ENCODE results near the gene TBC1D7. TPM values are rescaled to one million over a fixed set of nuclear protein-coding genes. Genes with fewer than 3 reads are reported as not detected.
A peak's percentile ranks its signal among the peaks of the same experiment; 100 is the strongest.

TBC1D7 gene
- total and polyA plus RNA-seq, 2 donors (not counting 1 experiment from before 2014, with no cell fraction given) = 21.5 to 22.3 TPM

DNA sequence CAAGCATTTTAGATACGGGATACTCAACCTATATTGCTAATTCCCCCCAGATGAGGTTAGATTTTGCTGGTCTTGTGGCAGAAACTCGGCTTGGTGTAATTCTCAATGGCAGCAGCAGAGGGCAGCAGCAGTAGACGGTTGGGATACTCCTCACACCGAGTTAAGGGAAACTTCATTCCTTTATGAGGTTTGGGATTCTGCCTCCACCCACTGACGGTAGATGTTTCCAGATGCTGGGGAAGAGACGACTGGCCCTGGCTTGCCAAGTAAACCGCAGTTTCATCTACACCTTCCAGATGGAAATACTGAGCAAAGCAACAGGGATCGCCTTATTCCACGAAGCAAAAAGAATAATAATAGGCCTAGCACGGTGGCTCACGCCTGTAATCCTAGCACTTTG, 8.2 kb upstream of the TBC1D7 start:
- Histone ChIP-seq H4K20me1 (ENCODE audit: control insufficient read depth, insufficient read depth, low read length, poor library complexity, severe bottlenecking) (no peaks in the 10 kb centered on the region), H3K27me3 (replicated peaks in 1 of 4; ENCODE audit: control extremely low read depth in 1 of 4, control insufficient read depth in 3 of 4, insufficient read depth in 4 of 4, low read length in 3 of 4) (no peaks in the 10 kb centered on the region), H3K4me1 (ENCODE audit: control insufficient read depth in 2 of 2, insufficient read depth in 2 of 2, low read length in 2 of 2) (peaks cover 40% of the 10 kb centered on the region in 2 donors), H3K4me3 (ENCODE audit: control extremely low read depth in 1 of 5, extremely low read depth in 1 of 5, insufficient read depth in 1 of 5, low read depth in 2 of 5, low read length in 4 of 5) (no peak overlapping the region), H3K9ac (ENCODE audit: low read length) (no peak overlapping the region), H2AFZ (ENCODE audit: insufficient read depth, low read depth, low read length, poor library complexity, severe bottlenecking) (no peak overlapping the region), H3K9me3 (ENCODE audit: control extremely low read depth in 1 of 3, control insufficient read depth in 2 of 3, insufficient read depth in 1 of 3, low read length in 2 of 3) (peaks cover 0 to 4% (median 2%) of the 10 kb centered on the region in 3 donors), H3K36me3 (replicated peaks in 1 of 2; ENCODE audit: control extremely low read depth in 1 of 2, control insufficient read depth in 1 of 2, extremely low read depth in 1 of 2, insufficient read depth in 2 of 2, low read length in 1 of 2) (no peaks in the 10 kb centered on the region), H3K27ac (ENCODE audit: low read length in 2 of 2) (no peak overlapping the region), H3K4me2 (replicated peaks; ENCODE audit: low read depth, low read length, poor library complexity, severe bottlenecking) (peak overlapping the region; percentile 48), H3K79me2 (ENCODE audit: control insufficient read depth, insufficient read depth, low read length) (no peaks in the 10 kb centered on the region)
- Mint-ChIP-seq H3K27ac (peak overlapping the region; percentile 5), H3K9me3 (ENCODE audit: insufficient read depth) (no peaks in the 10 kb centered on the region), H3K27me3 (no peaks in the 10 kb centered on the region), H3K4me3 (no peak overlapping the region), H3K4me1 (peaks cover 46% of the 10 kb centered on the region)
- ChIA-PET CTCF (interaction anchor here (0.8 to 4.8 kb wide), 16 partner anchors 8 to 288 kb away, joined by 3 to 56 read pairs (median 10); partner anchors contain the start of genes NOL7, SIRT5 and TBC1D7), POLR2A (no interaction called here)
- 55% methylated on average over 6 of the region's 11 CpGs for WGBS (ENCODE audit: insufficient coverage)
- ATAC-seq (ENCODE audit: low read depth) (peak; percentile 81), DNase-seq (peak; percentile 84)
- no peak for TF ChIP-seq EZH2 (IDR thresholded peaks at IDR 0.05; ENCODE audit: borderline replicate concordance, insufficient read depth, low read depth, low read length, poor library complexity, severe bottlenecking)
- peak; percentile 90 for TF ChIP-seq CTCF (IDR thresholded peaks at IDR 0.05)
- intact Hi-C loops (cut with micrococcal nuclease) = loop anchor here (1.0 to 2.0 kb wide), 6 partner anchors 18 to 239 kb away; no protein-coding TSS in a partner anchor

- H3K4me3 Mint-ChIP-seq = no peak overlapping the region
- ATAC-seq (ENCODE audit: low read depth) (no peak), DNase-seq (no peak)
- no peak overlapping the region for H3K4me3 ChIP-seq (ENCODE audit: control extremely low read depth in 1 of 5, extremely low read depth in 1 of 5, insufficient read depth in 1 of 5, low read depth in 2 of 5, low read length in 4 of 5)
- H3K9me3 Mint-ChIP-seq (ENCODE audit: insufficient read depth) = no peaks in the 10 kb centered on the region
- no peak for TF ChIP-seq EZH2 (IDR thresholded peaks at IDR 0.05; ENCODE audit: borderline replicate concordance, insufficient read depth, low read depth, low read length, poor library complexity, severe bottlenecking)
- TF ChIP-seq CTCF (IDR thresholded peaks at IDR 0.05) = no peak
- no peak overlapping the region for H3K4me2 ChIP-seq (replicated peaks; ENCODE audit: low read depth, low read length, poor library complexity, severe bottlenecking)
- peaks cover 28 to 29% of the 10 kb centered on the region in 2 donors for H3K4me1 ChIP-seq (ENCODE audit: control insufficient read depth in 2 of 2, insufficient read depth in 2 of 2, low read length in 2 of 2)
- H3K9me3 ChIP-seq (ENCODE audit: control extremely low read depth in 1 of 3, control insufficient read depth in 2 of 3, insufficient read depth in 1 of 3, low read length in 2 of 3) = no peaks in the 10 kb centered on the region
- ChIA-PET POLR2A (no interaction called here), CTCF (interaction anchor here (0.7 to 9.8 kb wide), 16 partner anchors 20 to 1955 kb away, joined by 3 to 238 read pairs (median 6); partner anchors contain the start of genes NOL7 and SIRT5)
- 48% methylated on average over 3 of the region's 3 CpGs for WGBS (ENCODE audit: insufficient coverage)
- no peaks in the 10 kb centered on the region for H3K27me3 ChIP-seq (replicated peaks in 1 of 4; ENCODE audit: control extremely low read depth in 1 of 4, control insufficient read depth in 3 of 4, insufficient read depth in 4 of 4, low read length in 3 of 4)
- no peaks in the 10 kb centered on the region for H3K27me3 Mint-ChIP-seq
- peaks cover 36% of the 10 kb centered on the region for H3K4me1 Mint-ChIP-seq
- H3K27ac Mint-ChIP-seq = no peak overlapping the region
- H3K27ac ChIP-seq (ENCODE audit: low read length in 2 of 2) = no peak overlapping the region
- no peaks in the 10 kb centered on the region for H3K79me2 ChIP-seq (ENCODE audit: control insufficient read depth, insufficient read depth, low read length)
- H3K9ac ChIP-seq (ENCODE audit: low read length) = no peak overlapping the region
- no peak overlapping the region for H2AFZ ChIP-seq (ENCODE audit: insufficient read depth, low read depth, low read length, poor library complexity, severe bottlenecking)
- H4K20me1 ChIP-seq (ENCODE audit: control insufficient read depth, insufficient read depth, low read length, poor library complexity, severe bottlenecking) = no peaks in the 10 kb centered on the region
- no peaks in the 10 kb centered on the region for H3K36me3 ChIP-seq (replicated peaks in 1 of 2; ENCODE audit: control extremely low read depth in 1 of 2, control insufficient read depth in 1 of 2, extremely low read depth in 1 of 2, insufficient read depth in 2 of 2, low read length in 1 of 2)
- intact Hi-C loops (cut with micrococcal nuclease) = no loop called here
Observed at GRCh38 chr6:13334953-13335352, 6.6 kb upstream of the TBC1D7 start.

All from B cell (primary cell).